H9 (cell line): Measurements from ENCODE around the gene SPTLC3. TPM values are rescaled to one million over a fixed set of nuclear protein-coding genes. Genes with fewer than 3 reads are reported as not detected.

ENCODE experiments used
- DNase-seq: peaks from one replicate; pipeline ENCODE4 v3.0.0-alpha.2; 2017
- H2AFZ ChIP-seq: one replicate; pipeline ENCODE4 v1.6.1; 2013; ENCODE audit warnings: mild to moderate bottlenecking, low read length, control low read depth, moderate library complexity
- H2AK5ac ChIP-seq: 2 replicates; pipeline ENCODE4 v1.6.1; 2013; ENCODE audit warnings: low read length, control low read depth, mixed read lengths; ENCODE audit not compliant: insufficient read length
- H2BK120ac ChIP-seq: one replicate; pipeline ENCODE4 v1.6.1; 2013; ENCODE audit warnings: low read depth, mild to moderate bottlenecking, low read length, control low read depth, inconsistent platforms; ENCODE audit not compliant: poor library complexity, severe bottlenecking
- H2BK12ac ChIP-seq: 2 replicates; pipeline ENCODE4 v1.6.1; 2013; ENCODE audit warnings: low read length, control low read depth, mixed read lengths, low read depth; ENCODE audit not compliant: insufficient read length
- H2BK15ac ChIP-seq: 2 replicates; pipeline ENCODE4 v1.6.1; 2013; ENCODE audit warnings: low read depth, low read length, control low read depth
- H2BK20ac ChIP-seq: one replicate; pipeline ENCODE4 v1.6.1; 2013; ENCODE audit warnings: low read depth, mild to moderate bottlenecking, low read length, control low read depth, inconsistent platforms; ENCODE audit not compliant: poor library complexity, severe bottlenecking
- H2BK5ac ChIP-seq: 2 replicates; pipeline ENCODE4 v1.6.1; 2013; ENCODE audit warnings: low read length, control low read depth, mixed read lengths; ENCODE audit not compliant: insufficient read length
- H3K14ac ChIP-seq: 2 replicates; pipeline ENCODE4 v1.6.1; 2013; ENCODE audit warnings: low read length, control low read depth; ENCODE audit not compliant: insufficient read depth
- H3K18ac ChIP-seq: 2 replicates; pipeline ENCODE4 v1.6.1; 2013; ENCODE audit warnings: low read depth, mild to moderate bottlenecking, mixed read lengths, low read length, control low read depth; ENCODE audit not compliant: insufficient read length
- H3K23ac ChIP-seq: 2 replicates; pipeline ENCODE4 v1.6.1; 2013; ENCODE audit warnings: low read length, control low read depth, mixed read lengths, low read depth; ENCODE audit not compliant: insufficient read length
- H3K23me2 ChIP-seq: 2 replicates; pipeline ENCODE4 v1.6.1; 2013; ENCODE audit warnings: low read depth, mild to moderate bottlenecking, mixed read lengths, low read length, control low read depth; ENCODE audit not compliant: insufficient read length, poor library complexity, severe bottlenecking
- H3K27ac ChIP-seq: 2 replicates; pipeline ENCODE4 v1.5.1; 2013; ENCODE audit warnings: low read length, control low read depth, mixed read lengths, low read depth; ENCODE audit not compliant: insufficient read length
- H3K27me3 ChIP-seq: 2 replicates; pipeline ENCODE4 v1.6.1; 2013; ENCODE audit warnings: low read length, control low read depth, inconsistent platforms; ENCODE audit not compliant: insufficient read depth
- H3K4ac ChIP-seq: 2 replicates; pipeline ENCODE4 v1.6.1; 2013; ENCODE audit warnings: low read depth, mild to moderate bottlenecking, control low read depth, inconsistent platforms, low read length, moderate library complexity
- H3K4me1 ChIP-seq: 2 replicates; pipeline ENCODE4 v1.6.1; 2013; ENCODE audit warnings: low read length, control low read depth, inconsistent platforms; ENCODE audit not compliant: insufficient read depth
- H3K4me2 ChIP-seq: 2 replicates; pipeline ENCODE4 v1.6.1; 2013; ENCODE audit warnings: low read length, control low read depth, mixed read lengths; ENCODE audit not compliant: insufficient read length, insufficient read depth
- H3K56ac ChIP-seq: 2 replicates; pipeline ENCODE4 v1.6.1; 2013; ENCODE audit warnings: low read depth, mild to moderate bottlenecking, mixed read lengths, low read length, control low read depth; ENCODE audit not compliant: insufficient read length
- H3K79me1 ChIP-seq: 2 replicates; pipeline ENCODE4 v1.6.1; 2013; ENCODE audit warnings: low read depth, mild to moderate bottlenecking, moderate library complexity, low read length, control low read depth, inconsistent platforms; ENCODE audit not compliant: insufficient read depth, poor library complexity, severe bottlenecking
- H3K79me2 ChIP-seq: 2 replicates; pipeline ENCODE4 v1.6.1; 2013; ENCODE audit warnings: low read length, control low read depth, inconsistent platforms; ENCODE audit not compliant: insufficient read depth
- H3K9ac ChIP-seq: 2 replicates; pipeline ENCODE4 v1.6.1; 2013; ENCODE audit warnings: low read length, control low read depth, mixed read lengths; ENCODE audit not compliant: insufficient read length; ENCODE audit errors: extremely low read depth
- H3K9me3 ChIP-seq: one replicate; pipeline ENCODE4 v1.6.1; 2013; ENCODE audit warnings: low read depth, low read length, inconsistent platforms; ENCODE audit not compliant: control insufficient read depth
- H3T11ph ChIP-seq: one replicate; pipeline ENCODE4 v1.6.1; 2013; ENCODE audit warnings: mild to moderate bottlenecking, low read length, control low read depth, inconsistent platforms
- H4K20me1 ChIP-seq: one replicate; pipeline ENCODE4 v1.6.1; 2013; ENCODE audit not compliant: control insufficient read depth, insufficient read length, insufficient read depth
- H4K5ac ChIP-seq: 2 replicates; pipeline ENCODE4 v1.6.1; 2013; ENCODE audit warnings: low read depth, mild to moderate bottlenecking, mixed read lengths, low read length, control low read depth; ENCODE audit not compliant: insufficient read length
- H4K8ac ChIP-seq: replicated peaks from 2 replicates; pipeline ENCODE4 v1.6.1; 2013; ENCODE audit warnings: low read length, control low read depth, mixed read lengths, low read depth; ENCODE audit not compliant: insufficient read length
- H4K91ac ChIP-seq: 2 replicates; pipeline ENCODE4 v1.6.1; 2013; ENCODE audit warnings: low read depth, mild to moderate bottlenecking, moderate library complexity, mixed read lengths, low read length, control low read depth; ENCODE audit not compliant: insufficient read length
- H3K27ac Mint-ChIP-seq, 3 experiments: 2 replicates in 2 of 3; 3 replicates in 1 of 3; pipeline ENCODE4 v1.8.0; 2020 to 2021; ENCODE audit warnings: mixed read lengths in 3 of 3, mild to moderate bottlenecking in 1 of 3, moderate library complexity in 1 of 3
- H3K27me3 Mint-ChIP-seq: 2 replicates; pipeline ENCODE4 v1.8.0; 2021; ENCODE audit warnings: low read depth, mild to moderate bottlenecking, moderate library complexity, mixed read lengths
- H3K36me3 Mint-ChIP-seq, 3 experiments: 2 replicates in 2 of 3; 3 replicates in 1 of 3; pipeline ENCODE4 v1.8.0; 2020 to 2021; ENCODE audit warnings: low read depth in 3 of 3, mixed read lengths in 3 of 3; ENCODE audit not compliant: insufficient read depth in 1 of 3
- H3K4me1 Mint-ChIP-seq, 2 experiments: 2 replicates each; pipeline ENCODE4 v1.8.0; 2020; ENCODE audit warnings: mixed read lengths in 2 of 2
- H3K4me3 Mint-ChIP-seq, 2 experiments: 2 replicates in 1 of 2; 3 replicates in 1 of 2; pipeline ENCODE4 v1.8.0; 2020 to 2021; ENCODE audit warnings: mild to moderate bottlenecking in 2 of 2, mixed read lengths in 2 of 2, moderate library complexity in 1 of 2
- H3K9me3 Mint-ChIP-seq, 2 experiments: 2 replicates in 1 of 2; 3 replicates in 1 of 2; pipeline ENCODE4 v1.8.0; 2020; ENCODE audit warnings: mild to moderate bottlenecking in 2 of 2, mixed read lengths in 2 of 2, moderate library complexity in 1 of 2
- CTCF ChIP-seq: fragments of 200-600 bp; sonication (generic); conservative IDR thresholded peaks from 3 replicates; pipeline ENCODE4 v1.8.0; 2021; ENCODE audit warnings: antibody characterized with exemption, mild to moderate bottlenecking
- WGBS: extraction: QIAGEN DNeasy Blood & Tissue Kit; methylation state at CpG from one replicate; pipeline ENCODE4 v1.1.7; 2013; ENCODE audit warnings: missing lambda C conversion rate, low lambda C conversion rate, mixed read lengths; ENCODE audit not compliant: insufficient read length; ENCODE audit errors: extremely low coverage; 5-methylcytosine and 5-hydroxymethylcytosine counted together
- total RNA-seq: library from RNA; stranded (reverse); gene quantifications from 2 replicates; pipeline ENCODE4 v1.2.1, GENCODE V29; 2021

The SPTLC3 gene
- total RNA-seq, 1 experiment from 2014 or later, result 0.68 TPM

GRCh38 chr20:13013411-13013810 is 4.6 kb downstream of the SPTLC3 start:
- H2BK12ac ChIP-seq, result no peak overlapping the region
- no peak overlapping the region for H3K23ac ChIP-seq
- H4K8ac ChIP-seq, result no peak overlapping the region
- no peaks in the 10 kb centered on the region for H3K79me2 ChIP-seq
- TF ChIP-seq CTCF, result no peak
- H4K20me1 ChIP-seq, result no peaks in the 10 kb centered on the region
- no peak overlapping the region for H3K4ac ChIP-seq
- H2AK5ac ChIP-seq, result no peak overlapping the region
- H3K9ac ChIP-seq, result no peak overlapping the region
- H3T11ph ChIP-seq, result no peak overlapping the region
- H2BK20ac ChIP-seq, result no peak overlapping the region
- Mint-ChIP-seq H3K4me1 (peaks cover 34 to 37% of the 10 kb centered on the region in 2 experiments), H3K36me3 (no peaks in the 10 kb centered on the region), H3K9me3 (no peaks in the 10 kb centered on the region), H3K27me3 (no peaks in the 10 kb centered on the region; the same call in none of the 2 replicates), H3K27ac (peak overlapping the region in 1 of 3 experiments; percentile 28; a peak in 1 of 7 replicates), H3K4me3 (no peak overlapping the region)
- H2AFZ ChIP-seq, result no peak overlapping the region
- no peak overlapping the region for H2BK5ac ChIP-seq
- WGBS, result no CpG with 5 or more reads among the region's 1 CpG
- no peak overlapping the region for H3K4me2 ChIP-seq
- no peak overlapping the region for H2BK120ac ChIP-seq
- H3K27me3 ChIP-seq, result no peaks in the 10 kb centered on the region
- no peak overlapping the region for H3K18ac ChIP-seq
- H3K23me2 ChIP-seq, result no peaks in the 10 kb centered on the region
- DNase-seq, result no peak
- no peaks in the 10 kb centered on the region for H3K9me3 ChIP-seq
- no peak overlapping the region for H2BK15ac ChIP-seq
- H3K4me1 ChIP-seq, result no peaks in the 10 kb centered on the region; the same call in 1 of the 2 replicates
- H3K27ac ChIP-seq, result no peak overlapping the region
- no peak overlapping the region for H4K91ac ChIP-seq
- no peak overlapping the region for H3K56ac ChIP-seq
- no peak overlapping the region for H3K14ac ChIP-seq
- no peak overlapping the region for H4K5ac ChIP-seq
- H3K79me1 ChIP-seq, result no peaks in the 10 kb centered on the region
